HG02981 (cell line): Measurements from ENCODE around the gene COX5A.

ENCODE experiments used
- ATAC-seq: cut with Tn5 transposase; IDR thresholded peaks from one replicate; pipeline ENCODE4 v1.9.1; 2021; ENCODE audit warnings: mild to moderate bottlenecking, moderate library complexity; ENCODE audit not compliant: unreplicated experiment

COX5A gene

GRCh38 chr15:74873036-74873755, 64.7 kb downstream of the COX5A start, which contains the start of gene SCAMP2:
Gene SCAMP2, minus strand, starts transcription at chr15:74873365. Its CDS starts 110 bp downstream, at chr15:74873255.
- ATAC-seq, result peak; percentile 78

GRCh38 chr15:74872702-74873035, 65.2 kb downstream of the COX5A start:
- ATAC-seq, result no peak

GRCh38 chr15:74870436-74871215, 67.2 kb downstream of the COX5A start:
- ATAC-seq, result no peak
